ENCODE data around the gene CCNG2.

CCNG2 gene

DNA sequence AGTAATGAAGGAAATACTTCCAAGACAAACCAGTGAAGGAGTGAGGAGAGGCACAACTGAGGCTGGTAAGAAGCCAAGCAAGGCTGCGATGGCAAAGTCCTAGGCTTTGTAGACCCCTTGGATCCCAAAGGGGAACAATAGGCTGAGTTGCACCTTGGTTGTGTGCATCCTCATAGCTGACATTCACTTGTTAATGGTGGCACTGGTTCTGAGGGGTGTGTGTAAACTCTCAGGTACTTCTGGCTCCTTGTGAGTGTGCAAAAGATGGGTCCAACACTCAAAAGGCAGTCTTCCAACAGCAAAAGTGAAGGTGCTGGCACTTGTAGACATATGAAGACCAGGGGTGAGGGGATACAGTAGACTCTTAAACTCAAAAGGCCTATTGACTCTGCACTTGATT, 60.5 kb downstream of the CCNG2 start:
- H3K9me3 Mint-ChIP-seq = no peaks in the 10 kb centered on the region
- H3K27me3 Mint-ChIP-seq = no peaks in the 10 kb centered on the region
- no peak overlapping the region for H3K4me3 Mint-ChIP-seq
- H3K27ac Mint-ChIP-seq = no peak overlapping the region
- ATAC-seq (replicated peaks) = no peak
- DNase-seq = no peak
- H3K4me1 Mint-ChIP-seq = peaks cover 0 to 6% of the 10 kb centered on the region in 2 donors
- no peaks in the 10 kb centered on the region for H3K36me3 Mint-ChIP-seq

- Mint-ChIP-seq H3K27ac (no peak overlapping the region), H3K9me3 (no peaks in the 10 kb centered on the region), H3K27me3 (no peaks in the 10 kb centered on the region), H3K4me3 (no peak overlapping the region), H3K4me1 (peaks cover 0 to 6% of the 10 kb centered on the region in 2 donors), H3K36me3 (no peaks in the 10 kb centered on the region)
- ATAC-seq (replicated peaks) (no peak), DNase-seq (no peak)
These were observed 62.3 kb downstream of the CCNG2 start for GRCh38 chr4:77219266-77219665.
